ENCODE measurements around the gene TTC32.

GRCh38 chr2:19879120-19879519 is 22.7 kb downstream of the TTC32 start:
- TF ChIP-seq CTCF (IDR thresholded peaks at IDR 0.05; ENCODE audit: insufficient read depth, low read depth, low read length) (no peak), EZH2 (IDR thresholded peaks at IDR 0.05; ENCODE audit: insufficient read depth, low read length) (no peak)

All from astrocyte (in vitro differentiated cells and primary cell).